B cell (primary cell): Measurements from ENCODE around the gene DVL2. TPM values are rescaled to one million over a fixed set of nuclear protein-coding genes. Genes with fewer than 3 reads are reported as not detected.

Experiments used
- ATAC-seq: fragments of 200-7000 bp; cut with Tn5 transposase; one replicate; pipeline ENCODE4 v1.10.0; 2021; ENCODE audit warnings: low read depth, mild to moderate bottlenecking, moderate number of reproducible peaks, moderate library complexity
- CTCF ChIA-PET: fragments of 350-600 bp; sonication (Branson Sonifier 250); formaldehyde crosslinking; loops from one replicate; lab custom pipeline; 2021; ENCODE audit warnings: antibody characterized with exemption, inconsistent platforms; lab: Charles Lee
- POLR2A ChIA-PET: fragments of 350-600 bp; sonication (Branson Sonifier 250); formaldehyde crosslinking; loops from one replicate; lab custom pipeline; 2021; ENCODE audit warnings: antibody characterized with exemption; lab: Charles Lee
- DNase-seq: peaks from one replicate; pipeline ENCODE4 v3.0.0; 2013
- H2AFZ ChIP-seq: 2 replicates; pipeline ENCODE4 v1.6.1; 2012; ENCODE audit warnings: mild to moderate bottlenecking, low read depth, low read length; ENCODE audit not compliant: insufficient read depth, poor library complexity, severe bottlenecking
- H3K27ac ChIP-seq, 2 donors: 1 replicate in 1 of 2; 2 replicates in 1 of 2; pipeline ENCODE4 v1.5.1; 2012 to 2013; ENCODE audit warnings: low read length in 2 of 2, mild to moderate bottlenecking in 2 of 2, moderate library complexity in 1 of 2
- H3K27me3 ChIP-seq, 4 experiments: fragments of 200-600 bp in 1 of 4; sonication (generic) in 1 of 4; replicated peaks in 1 of 4; 1 replicate in 2 of 4; 2 replicates in 2 of 4; pipeline versions ENCODE4 v1.6.1 to v1.7.0; 2013 to 2016; ENCODE audit warnings: low read length in 3 of 4, mild to moderate bottlenecking in 2 of 4, mixed read lengths in 1 of 4, moderate library complexity in 1 of 4; ENCODE audit not compliant: insufficient read depth in 4 of 4, control insufficient read depth in 3 of 4; ENCODE audit errors: control extremely low read depth in 1 of 4
- H3K36me3 ChIP-seq, 2 experiments: replicated peaks in 1 of 2; 1 replicate in 1 of 2; 2 replicates in 1 of 2; pipeline versions ENCODE4 v1.6.1 to v1.7.1; 2013; ENCODE audit warnings: low read length in 1 of 2; ENCODE audit not compliant: insufficient read depth in 2 of 2, control insufficient read depth in 1 of 2; ENCODE audit errors: control extremely low read depth in 1 of 2, extremely low read depth in 1 of 2
- H3K4me1 ChIP-seq, 2 donors: fragments of 200-600 bp in 1 of 2; sonication (generic) in 1 of 2; 1 replicate in 1 of 2; 2 replicates in 1 of 2; pipeline versions ENCODE4 v1.5.1 to v1.6.1; 2013 to 2017; ENCODE audit warnings: low read length in 2 of 2; ENCODE audit not compliant: control insufficient read depth in 2 of 2, insufficient read depth in 2 of 2
- H3K4me2 ChIP-seq: replicated peaks from 2 replicates; pipeline ENCODE3; 2012; ENCODE audit warnings: mild to moderate bottlenecking, low read depth, low read length; ENCODE audit not compliant: poor library complexity, severe bottlenecking
- H3K4me3 ChIP-seq, 5 experiments: fragments of 200-600 bp in 1 of 5; sonication (generic) in 1 of 5; 1 replicate in 3 of 5; 2 replicates in 2 of 5; pipeline versions ENCODE4 v1.5.1 to v1.7.0; 2011 to 2016; ENCODE audit warnings: low read length in 4 of 5, mild to moderate bottlenecking in 4 of 5, low read depth in 2 of 5, control low read depth in 1 of 5, moderate library complexity in 1 of 5; ENCODE audit not compliant: insufficient read depth in 1 of 5; ENCODE audit errors: control extremely low read depth in 1 of 5, extremely low read depth in 1 of 5
- H3K79me2 ChIP-seq: fragments of 200-600 bp; sonication (generic); one replicate; pipeline ENCODE4 v1.6.0; 2016; ENCODE audit warnings: low read length; ENCODE audit not compliant: control insufficient read depth, insufficient read depth
- H3K9ac ChIP-seq: fragments of 200-600 bp; sonication (generic); 2 replicates; pipeline ENCODE4 v1.6.1; 2017; ENCODE audit warnings: mild to moderate bottlenecking, low read length, moderate library complexity
- H3K9me3 ChIP-seq, 3 donors: one replicate each; pipeline versions ENCODE4 v1.6.1 to v1.7.1; 2013; ENCODE audit warnings: low read length in 2 of 3; ENCODE audit not compliant: control insufficient read depth in 2 of 3, insufficient read depth in 1 of 3; ENCODE audit errors: control extremely low read depth in 1 of 3
- H4K20me1 ChIP-seq: 2 replicates; pipeline ENCODE4 v1.6.0; 2012; ENCODE audit warnings: mild to moderate bottlenecking, low read length; ENCODE audit not compliant: insufficient read depth, control insufficient read depth, poor library complexity, severe bottlenecking
- H3K27ac Mint-ChIP-seq: one replicate; pipeline ENCODE4 v1.8.0; 2021; ENCODE audit warnings: mixed read lengths
- H3K27me3 Mint-ChIP-seq: one replicate; pipeline ENCODE4 v1.8.0; 2021; ENCODE audit warnings: mixed read lengths
- H3K4me1 Mint-ChIP-seq: one replicate; pipeline ENCODE4 v1.8.0; 2021; ENCODE audit warnings: mixed read lengths
- H3K4me3 Mint-ChIP-seq: one replicate; pipeline ENCODE4 v1.8.0; 2021; ENCODE audit warnings: mixed read lengths
- H3K9me3 Mint-ChIP-seq: one replicate; pipeline ENCODE4 v1.8.0; 2022; ENCODE audit warnings: mixed read lengths; ENCODE audit not compliant: insufficient read depth
- CTCF ChIP-seq: fragments of 200-600 bp; IDR thresholded peaks from one replicate; pipeline ENCODE4 v1.8.0; 2022; ENCODE audit warnings: antibody characterized with exemption, mild to moderate bottlenecking
- EZH2 ChIP-seq: IDR thresholded peaks from 2 replicates; pipeline ENCODE4 v1.6.1; 2012; ENCODE audit warnings: borderline replicate concordance, low read depth, mild to moderate bottlenecking, moderate library complexity, low read length; ENCODE audit not compliant: insufficient read depth, poor library complexity, severe bottlenecking
- WGBS: methylation state at CpG from one replicate; pipeline ENCODE4 v1.1.5; 2013; ENCODE audit warnings: missing lambda C conversion rate; ENCODE audit not compliant: insufficient coverage; 5-methylcytosine and 5-hydroxymethylcytosine counted together
- intact Hi-C: fragments of 100-400 bp; cut with micrococcal nuclease; formaldehyde crosslinking; loops from one replicate; pipeline ENCODE4 v1.10.0; 2022
- polyA plus RNA-seq: library from polyadenylated mRNA; depleted of rRNA; stranded (reverse); fragments of >200 nt; gene quantifications from 2 replicates; pipeline ENCODE4 v1.2.3, GENCODE V29; 2012
- total RNA-seq, 2 donors: library from RNA; stranded (reverse); fragments of 120-200 nt in 1 of 2; gene quantifications; 1 replicate in 1 of 2; 2 replicates in 1 of 2; pipeline versions ENCODE4 v1.2.3 to v1.2.4, GENCODE V29; 2013 to 2022

Gene DVL2
- total and polyA plus RNA-seq, 2 donors (not counting 1 experiment from before 2014, with no cell fraction given), result 22.5 to 104 TPM

- DNase-seq (peak; percentile 100), ATAC-seq (peak; percentile 64)
- H3K4me2 ChIP-seq, result peak within 1 kb of the TSS; percentile 99
- peak within 1 kb of the TSS; percentile 69 to 90 (median 78) for H3K4me3 ChIP-seq
- H3K9me3 ChIP-seq, result no peaks in the 10 kb centered on the region
- H3K36me3 ChIP-seq, result peaks cover 6 to 33% of the 10 kb centered on the region in 2 experiments
- peak within 1 kb of the TSS; percentile 98 to 100 for H3K27ac ChIP-seq
- TF ChIP-seq CTCF (no peak), EZH2 (no peak)
- ChIA-PET POLR2A (interaction anchor here (0.8 to 3.6 kb wide), 5 partner anchors 10 to 375 kb away, joined by 3 to 26 read pairs (median 7); partner anchors contain the start of genes ACADVL, DLG4, GABARAP and NEURL4), CTCF (interaction anchor here (0.8 to 1.6 kb wide), 3 partner anchors 11 to 44 kb away, joined by 3 to 6 read pairs (median 3); partner anchors contain the start of gene PHF23)
- no peaks in the 10 kb centered on the region for H3K27me3 ChIP-seq
- peak within 1 kb of the TSS; percentile 94 for H3K9ac ChIP-seq
- H3K79me2 ChIP-seq, result peaks cover 52% of the 10 kb centered on the region
- no peaks in the 10 kb centered on the region for H3K27me3 Mint-ChIP-seq
- H3K4me1 ChIP-seq, result peaks cover 30 to 33% of the 10 kb centered on the region in 2 donors
- peaks cover 11% of the 10 kb centered on the region for H4K20me1 ChIP-seq
- H3K4me1 Mint-ChIP-seq, result peaks cover 44% of the 10 kb centered on the region
- under 1% methylated on average over 47 of the region's 55 CpGs for WGBS
- H2AFZ ChIP-seq, result peak within 1 kb of the TSS; percentile 86
- H3K27ac Mint-ChIP-seq, result peak within 1 kb of the TSS; percentile 100
- H3K4me3 Mint-ChIP-seq, result peak within 1 kb of the TSS; percentile 98
- H3K9me3 Mint-ChIP-seq, result no peaks in the 10 kb centered on the region
- intact Hi-C loops, result loop anchor here (1.0 to 5.0 kb wide), 10 partner anchors 38 to 605 kb away; partner anchors contain the start of genes CYB5D1, EIF5A, NAA38 and NEURL4
Measured at GRCh38 chr17:7252176-7253043, 18.1 kb upstream of the DVL2 start, which contains the start of gene ELP5. TSS of gene ELP5 (plus strand) at chr17:7252215. CDS start at chr17:7252551, 336 bp downstream.
